WTC11 (cell line): ENCODE measurements around the gene ATXN1L. TPM values are rescaled to one million over a fixed set of nuclear protein-coding genes. Genes with fewer than 3 reads are reported as not detected.
"Not testable (repeated sequence)": the region's sequence is repeated elsewhere in the genome, so short reads cannot be mapped to it uniquely, and the experiment has no call there.

Experiments
- ATAC-seq: fragments of 200-7000 bp; cut with Tn5 transposase; 2 replicates; pipeline ENCODE4 v1.10.0; 2021; ENCODE audit warnings: mild to moderate bottlenecking, moderate library complexity
- CTCF ChIA-PET: fragments of 300-600 bp; sonication (Branson Sonifier 250); formaldehyde crosslinking; loops from one replicate; lab custom pipeline; 2021; ENCODE audit warnings: antibody characterized with exemption; lab: Charles Lee
- POLR2A ChIA-PET: fragments of 350-600 bp; sonication (Branson Sonifier 250); formaldehyde crosslinking; loops from one replicate; lab custom pipeline; 2021; ENCODE audit warnings: antibody characterized with exemption; lab: Charles Lee
- DNase-seq: peaks from one replicate; pipeline ENCODE4 v3.0.0; 2021; ENCODE audit warnings: low spot score
- H3K27ac Mint-ChIP-seq: 2 replicates; pipeline ENCODE4 v1.8.0; 2021; ENCODE audit warnings: mixed read lengths
- H3K27me3 Mint-ChIP-seq: 2 replicates; pipeline ENCODE4 v1.8.0; 2021; ENCODE audit warnings: low read depth, mild to moderate bottlenecking, moderate library complexity, mixed read lengths
- H3K36me3 Mint-ChIP-seq: 2 replicates; pipeline ENCODE4 v1.8.0; 2021; ENCODE audit warnings: mixed read lengths
- H3K4me1 Mint-ChIP-seq: 2 replicates; pipeline ENCODE4 v1.8.0; 2022; ENCODE audit warnings: mixed read lengths
- H3K4me3 Mint-ChIP-seq: 2 replicates; pipeline ENCODE4 v1.8.0; 2021; ENCODE audit warnings: mild to moderate bottlenecking, moderate library complexity, mixed read lengths
- H3K9me3 Mint-ChIP-seq: 2 replicates; pipeline ENCODE4 v1.8.0; 2021; ENCODE audit warnings: mixed read lengths
- AFF4 ChIP-seq: sonication (generic); formaldehyde crosslinking; IDR thresholded peaks from 2 replicates; pipeline ENCODE4 v1.8.1; 2023; ENCODE audit warnings: mild to moderate bottlenecking, missing genetic modification reagents, borderline replicate concordance
- ARID4B ChIP-seq: sonication (generic); formaldehyde crosslinking; IDR thresholded peaks from 2 replicates; pipeline ENCODE4 v1.8.0; 2023; ENCODE audit warnings: missing genetic modification reagents, mild to moderate bottlenecking, borderline replicate concordance
- CREB1 ChIP-seq: sonication (generic); formaldehyde crosslinking; IDR thresholded peaks from 2 replicates; pipeline ENCODE4 v1.8.0; 2023; ENCODE audit warnings: mild to moderate bottlenecking, missing genetic modification reagents
- E2F4 ChIP-seq: sonication (generic); formaldehyde crosslinking; IDR thresholded peaks from 2 replicates; pipeline ENCODE4 v1.8.1; 2022; ENCODE audit warnings: low read depth, mild to moderate bottlenecking, moderate library complexity, missing genetic modification reagents, borderline replicate concordance
- FOXJ3 ChIP-seq: sonication (generic); formaldehyde crosslinking; IDR thresholded peaks from 2 replicates; pipeline ENCODE4 v1.9.0; 2021; ENCODE audit warnings: missing genetic modification reagents, mild to moderate bottlenecking, borderline replicate concordance
- NFATC4 ChIP-seq: fragments of 250-450 bp; sonication (Bioruptor Pico); IDR thresholded peaks from 2 replicates; pipeline ENCODE4 v1.9.0; 2021; ENCODE audit warnings: mild to moderate bottlenecking
- NFE2L1 ChIP-seq: sonication (generic); formaldehyde crosslinking; IDR thresholded peaks from 2 replicates; pipeline ENCODE4 v1.8.1; 2023; ENCODE audit warnings: missing genetic modification reagents
- NR3C1 ChIP-seq: sonication (generic); formaldehyde crosslinking; conservative IDR thresholded peaks from 2 replicates; pipeline ENCODE4 v1.8.1; 2023; ENCODE audit warnings: low read depth, mild to moderate bottlenecking, missing genetic modification reagents
- USF2 ChIP-seq: sonication (generic); formaldehyde crosslinking; IDR thresholded peaks from 2 replicates; pipeline ENCODE4 v1.8.1; 2023; ENCODE audit warnings: mild to moderate bottlenecking, missing genetic modification reagents, moderate library complexity
- ZNF121 ChIP-seq: sonication (generic); formaldehyde crosslinking; IDR thresholded peaks from 2 replicates; pipeline ENCODE4 v1.8.0; 2023; ENCODE audit warnings: missing genetic modification reagents
- ZNF232 ChIP-seq: sonication (generic); formaldehyde crosslinking; IDR thresholded peaks from 2 replicates; pipeline ENCODE4 v1.8.0; 2022; ENCODE audit warnings: mild to moderate bottlenecking, missing genetic modification reagents
- ZNF317 ChIP-seq: sonication (generic); formaldehyde crosslinking; IDR thresholded peaks from 2 replicates; pipeline ENCODE4 v1.8.1; 2023; ENCODE audit warnings: low read depth, mild to moderate bottlenecking, moderate library complexity, missing genetic modification reagents, borderline replicate concordance
- ZNF396 ChIP-seq: fragments of 250-450 bp; sonication (Bioruptor Pico); IDR thresholded peaks from 2 replicates; pipeline ENCODE4 v1.8.0; 2021; ENCODE audit warnings: mild to moderate bottlenecking, moderate library complexity, borderline replicate concordance
- total RNA-seq: library from RNA; stranded (reverse); gene quantifications from 3 replicates; pipeline ENCODE4 v1.2.3, GENCODE V29; 2021
- TF ChIP-seq, protein P1 (sequence below): sonication (generic); formaldehyde crosslinking; IDR thresholded peaks from 2 replicates; pipeline ENCODE4 v1.8.1; 2022; ENCODE audit warnings: mild to moderate bottlenecking, missing genetic modification reagents, moderate library complexity, borderline replicate concordance
- TF ChIP-seq, protein P2 (sequence below): sonication (generic); formaldehyde crosslinking; IDR thresholded peaks from 2 replicates; pipeline ENCODE4 v1.8.1; 2022; ENCODE audit warnings: mild to moderate bottlenecking, moderate library complexity, missing genetic modification reagents
- TF ChIP-seq, protein P3 (sequence below): sonication (generic); formaldehyde crosslinking; IDR thresholded peaks from 2 replicates; pipeline ENCODE4 v1.8.1; 2023; ENCODE audit warnings: mild to moderate bottlenecking, missing genetic modification reagents

ATXN1L gene
- total RNA-seq, 1 experiment from 2014 or later, result 23.2 TPM

GRCh38 chr16:71808593-71809459, 37.0 kb upstream of the ATXN1L start, which contains the start of gene AP1G1 (continued):
- TF ChIP-seq ARID4B (CRISPR knock-in tag) (no peak; the same call in 1 of the 2 replicates), FOXJ3 (CRISPR knock-in tag) (no peak), CREB1 (CRISPR knock-in tag) (peak; percentile 45)
- TF ChIP-seq, protein P1, sequence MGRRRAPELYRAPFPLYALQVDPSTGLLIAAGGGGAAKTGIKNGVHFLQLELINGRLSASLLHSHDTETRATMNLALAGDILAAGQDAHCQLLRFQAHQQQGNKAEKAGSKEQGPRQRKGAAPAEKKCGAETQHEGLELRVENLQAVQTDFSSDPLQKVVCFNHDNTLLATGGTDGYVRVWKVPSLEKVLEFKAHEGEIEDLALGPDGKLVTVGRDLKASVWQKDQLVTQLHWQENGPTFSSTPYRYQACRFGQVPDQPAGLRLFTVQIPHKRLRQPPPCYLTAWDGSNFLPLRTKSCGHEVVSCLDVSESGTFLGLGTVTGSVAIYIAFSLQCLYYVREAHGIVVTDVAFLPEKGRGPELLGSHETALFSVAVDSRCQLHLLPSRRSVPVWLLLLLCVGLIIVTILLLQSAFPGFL (CRISPR knock-in tag), result no peak

DNA sequence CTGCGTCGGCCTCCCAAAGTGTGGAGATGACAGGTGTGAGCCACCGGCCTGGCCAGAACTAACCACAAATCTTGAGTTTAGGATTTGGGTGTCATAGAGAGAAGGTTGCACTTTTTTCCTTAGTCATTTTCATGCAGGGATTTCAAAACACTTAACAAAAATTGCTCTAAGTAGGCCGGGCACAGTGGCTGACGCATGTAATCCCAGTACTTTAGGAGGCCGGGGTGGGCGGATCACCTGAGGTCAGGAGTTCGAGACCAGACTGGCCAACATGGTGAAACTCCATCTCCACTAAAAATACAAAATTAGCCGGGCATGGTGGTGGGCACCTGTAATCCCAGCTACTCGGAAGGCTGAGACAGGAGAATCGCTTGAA, 35.6 kb upstream of the ATXN1L start:
- ATAC-seq, result not testable (repeated sequence)

DNA sequence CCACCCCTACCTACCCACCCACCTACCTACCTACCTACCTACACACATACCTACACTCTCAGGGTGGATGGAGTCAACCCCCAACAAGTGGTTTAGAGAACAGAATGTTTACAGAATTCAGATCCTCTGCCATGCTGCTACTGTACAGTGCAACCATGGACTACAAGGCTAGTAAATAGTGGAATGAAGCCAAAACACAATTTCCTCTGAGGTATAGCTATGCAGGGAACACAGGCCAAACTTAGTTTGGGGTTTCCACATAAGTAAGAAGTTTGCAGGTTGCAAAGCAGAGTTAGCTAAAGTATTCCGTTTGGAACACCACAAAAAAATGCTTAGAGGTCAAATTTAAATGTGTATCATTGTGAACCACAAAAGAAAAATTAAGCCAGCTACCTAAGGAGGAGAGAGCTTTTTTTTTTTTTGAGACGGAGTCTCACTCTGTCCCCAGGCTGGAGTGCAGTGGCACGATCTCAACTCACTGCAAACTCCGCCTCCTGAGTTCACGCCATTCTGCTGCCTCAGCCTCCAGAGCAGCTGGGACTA, 34.4 kb upstream of the ATXN1L start:
- Mint-ChIP-seq H3K9me3 (no peaks in the 10 kb centered on the region), H3K4me3 (no peak overlapping the region), H3K27ac (no peak overlapping the region), H3K36me3 (no peaks in the 10 kb centered on the region; the same call in 1 of the 2 replicates), H3K27me3 (no peaks in the 10 kb centered on the region; the same call in 1 of the 2 replicates), H3K4me1 (peaks cover 10% of the 10 kb centered on the region)
- DNase-seq (no peak), ATAC-seq (no peak)
- POLR2A ChIA-PET, result no interaction called here
- CTCF ChIA-PET, result interaction anchor here (0.7 to 0.9 kb wide), 2 partner anchors 71 to 150 kb away, joined by 3 to 4 read pairs; no protein-coding TSS in a partner anchor
- TF ChIP-seq, protein P2, sequence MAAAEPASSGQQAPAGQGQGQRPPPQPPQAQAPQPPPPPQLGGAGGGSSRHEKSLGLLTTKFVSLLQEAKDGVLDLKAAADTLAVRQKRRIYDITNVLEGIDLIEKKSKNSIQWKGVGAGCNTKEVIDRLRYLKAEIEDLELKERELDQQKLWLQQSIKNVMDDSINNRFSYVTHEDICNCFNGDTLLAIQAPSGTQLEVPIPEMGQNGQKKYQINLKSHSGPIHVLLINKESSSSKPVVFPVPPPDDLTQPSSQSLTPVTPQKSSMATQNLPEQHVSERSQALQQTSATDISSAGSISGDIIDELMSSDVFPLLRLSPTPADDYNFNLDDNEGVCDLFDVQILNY (CRISPR knock-in tag), result no peak
- TF ChIP-seq, protein P3, sequence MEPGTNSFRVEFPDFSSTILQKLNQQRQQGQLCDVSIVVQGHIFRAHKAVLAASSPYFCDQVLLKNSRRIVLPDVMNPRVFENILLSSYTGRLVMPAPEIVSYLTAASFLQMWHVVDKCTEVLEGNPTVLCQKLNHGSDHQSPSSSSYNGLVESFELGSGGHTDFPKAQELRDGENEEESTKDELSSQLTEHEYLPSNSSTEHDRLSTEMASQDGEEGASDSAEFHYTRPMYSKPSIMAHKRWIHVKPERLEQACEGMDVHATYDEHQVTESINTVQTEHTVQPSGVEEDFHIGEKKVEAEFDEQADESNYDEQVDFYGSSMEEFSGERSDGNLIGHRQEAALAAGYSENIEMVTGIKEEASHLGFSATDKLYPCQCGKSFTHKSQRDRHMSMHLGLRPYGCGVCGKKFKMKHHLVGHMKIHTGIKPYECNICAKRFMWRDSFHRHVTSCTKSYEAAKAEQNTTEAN, result no peak
- TF ChIP-seq AFF4 (no peak), ZNF396 (no peak), NFE2L1 (CRISPR knock-in tag) (no peak), NR3C1 (CRISPR knock-in tag) (no peak), ZNF121 (no peak), E2F4 (CRISPR knock-in tag) (no peak), ZNF317 (CRISPR knock-in tag) (no peak), ZNF232 (CRISPR knock-in tag) (no peak), NFATC4 (CRISPR knock-in tag) (no peak), USF2 (CRISPR knock-in tag) (no peak)

More for the DNA sequence above, 35.6 kb upstream of the ATXN1L start:
- not testable (repeated sequence) for H3K27me3 Mint-ChIP-seq, H3K9me3 Mint-ChIP-seq, H3K4me1 Mint-ChIP-seq, H3K36me3 Mint-ChIP-seq, DNase-seq
- peak overlapping the region; percentile 98 for H3K4me3 Mint-ChIP-seq
- ChIA-PET CTCF (interaction anchor here (0.6 kb wide), 1 partner anchor 211 kb away, joined by 3 read pairs; no protein-coding TSS in a partner anchor), POLR2A (interaction anchor here (0.7 kb wide), 1 partner anchor 1487 kb away, joined by 5 read pairs; no protein-coding TSS in a partner anchor)
- peak overlapping the region; percentile 95 for H3K27ac Mint-ChIP-seq
